CD14-positive monocyte (primary cell): Measurements from ENCODE around the gene HCFC2. TPM values are rescaled to one million over a fixed set of nuclear protein-coding genes. Genes with fewer than 3 reads are reported as not detected.

Experiments used
- DNase-seq, 3 donors: peaks; one replicate each; pipeline ENCODE4 v3.0.0-alpha.2; 2011 to 2022
- H2AFZ ChIP-seq: 2 replicates; pipeline ENCODE4 v1.6.0; 2012; ENCODE audit warnings: mild to moderate bottlenecking, low read depth, low read length, inconsistent platforms; ENCODE audit not compliant: insufficient read depth, poor library complexity, severe bottlenecking
- H3K27ac ChIP-seq, 2 donors: 1 replicate in 1 of 2; 2 replicates in 1 of 2; pipeline ENCODE4 v1.5.1; 2012 to 2013; ENCODE audit warnings: low read length in 2 of 2, control low read depth in 1 of 2, inconsistent platforms in 1 of 2, low read depth in 1 of 2, mild to moderate bottlenecking in 1 of 2
- H3K27me3 ChIP-seq, 2 donors: one replicate each; pipeline versions ENCODE4 v1.6.0 to v1.6.1; 2011 to 2013; ENCODE audit warnings: low read length in 2 of 2; ENCODE audit not compliant: control insufficient read depth in 2 of 2, insufficient read depth in 2 of 2
- H3K36me3 ChIP-seq, 2 donors: replicated peaks in 1 of 2; 1 replicate in 1 of 2; 2 replicates in 1 of 2; pipeline versions ENCODE4 v1.5.1 to v1.6.1; 2012 to 2013; ENCODE audit warnings: low read length in 2 of 2, control low read depth in 1 of 2, inconsistent platforms in 1 of 2, mild to moderate bottlenecking in 1 of 2; ENCODE audit not compliant: insufficient read depth in 2 of 2, control insufficient read depth in 1 of 2
- H3K4me1 ChIP-seq, 2 donors: 1 replicate in 1 of 2; 2 replicates in 1 of 2; pipeline versions ENCODE4 v1.5.1 to v1.6.1; 2012 to 2013; ENCODE audit warnings: low read length in 2 of 2, control low read depth in 1 of 2, inconsistent platforms in 1 of 2, mild to moderate bottlenecking in 1 of 2, moderate library complexity in 1 of 2; ENCODE audit not compliant: insufficient read depth in 2 of 2, control insufficient read depth in 1 of 2
- H3K4me2 ChIP-seq: replicated peaks from 2 replicates; pipeline ENCODE3; 2012; ENCODE audit warnings: low read length, moderate library complexity, mild to moderate bottlenecking; ENCODE audit not compliant: poor library complexity, severe bottlenecking; ENCODE audit errors: extremely low read depth
- H3K4me3 ChIP-seq, 3 experiments: fragments of 200-600 bp in 1 of 3; sonication (generic) in 1 of 3; replicated peaks in 1 of 3; 1 replicate in 2 of 3; 2 replicates in 1 of 3; pipeline ENCODE4 v1.5.1; 2011 to 2013; ENCODE audit warnings: low read length in 3 of 3, mild to moderate bottlenecking in 3 of 3, control low read depth in 2 of 3, low read depth in 2 of 3, inconsistent platforms in 1 of 3, moderate library complexity in 1 of 3
- H3K79me2 ChIP-seq: 2 replicates; pipeline ENCODE4 v1.6.0; 2012; ENCODE audit warnings: mild to moderate bottlenecking, control low read depth, inconsistent platforms, low read length, moderate library complexity; ENCODE audit not compliant: insufficient read depth
- H3K9ac ChIP-seq: 2 replicates; pipeline ENCODE4 v1.6.0; 2017; ENCODE audit warnings: low read length, mild to moderate bottlenecking; ENCODE audit not compliant: insufficient read depth, poor library complexity, severe bottlenecking
- H3K9me3 ChIP-seq, 2 donors: replicated peaks in 1 of 2; 1 replicate in 1 of 2; 2 replicates in 1 of 2; pipeline versions ENCODE4 v1.5.1 to v1.6.1; 2012 to 2013; ENCODE audit warnings: low read length in 2 of 2, control low read depth in 1 of 2; ENCODE audit not compliant: control insufficient read depth in 1 of 2, insufficient read depth in 1 of 2
- H4K20me1 ChIP-seq: 2 replicates; pipeline ENCODE4 v1.6.0; 2012; ENCODE audit warnings: mild to moderate bottlenecking, low read length, control low read depth, moderate library complexity; ENCODE audit not compliant: insufficient read depth
- H3K27ac Mint-ChIP-seq, 7 donors: one replicate each; pipeline ENCODE4 v1.8.0; 2020; ENCODE audit warnings: mild to moderate bottlenecking in 7 of 7, mixed read lengths in 7 of 7, moderate library complexity in 6 of 7, inconsistent platforms in 2 of 7
- H3K27me3 Mint-ChIP-seq, 3 donors: one replicate each; pipeline ENCODE4 v1.8.0; 2021 to 2022; ENCODE audit warnings: low read depth in 3 of 3, mild to moderate bottlenecking in 3 of 3, mixed read lengths in 3 of 3, moderate library complexity in 3 of 3, inconsistent platforms in 1 of 3
- H3K36me3 Mint-ChIP-seq, 2 donors: one replicate each; pipeline ENCODE4 v1.8.0; 2020; ENCODE audit warnings: mixed read lengths in 2 of 2, inconsistent platforms in 1 of 2, mild to moderate bottlenecking in 1 of 2
- H3K4me1 Mint-ChIP-seq: one replicate; pipeline ENCODE4 v1.8.0; 2020; ENCODE audit warnings: mild to moderate bottlenecking, mixed read lengths
- H3K4me3 Mint-ChIP-seq, 2 donors: one replicate each; pipeline ENCODE4 v1.8.0; 2020; ENCODE audit warnings: mild to moderate bottlenecking in 2 of 2, mixed read lengths in 2 of 2, moderate library complexity in 1 of 2
- H3K9me3 Mint-ChIP-seq, 7 donors: one replicate each; pipeline ENCODE4 v1.8.0; 2020 to 2022; ENCODE audit warnings: mixed read lengths in 7 of 7, mild to moderate bottlenecking in 6 of 7, moderate library complexity in 6 of 7, inconsistent platforms in 2 of 7
- CTCF ChIP-seq: fragments of 200-600 bp; IDR thresholded peaks from one replicate; pipeline ENCODE4 v1.8.0; 2022; ENCODE audit warnings: antibody characterized with exemption, mild to moderate bottlenecking
- intact Hi-C, 2 donors: fragments of 100-400 bp; cut with micrococcal nuclease; formaldehyde crosslinking; loops; one replicate each; pipeline versions ENCODE4 v1.15.0 to v1.15.1; 2023
- polyA plus RNA-seq, 3 donors: library from polyadenylated mRNA; depleted of rRNA in 1 of 3; unstranded in 2 of 3; stranded (reverse) in 1 of 3; fragments of 300-500 nt in 2 of 3; fragments of >200 nt in 1 of 3; fragmentation: Illumina TruSeq in 2 of 3; gene quantifications; 1 replicate in 2 of 3; 2 replicates in 1 of 3; pipeline ENCODE4 v1.2.3, GENCODE V29; 2012 to 2021

The HCFC2 gene
- polyA plus RNA-seq, 3 donors, result 3.3 to 8.7 (median 4.3) TPM

GRCh38 chr12:104115587-104115975 lies 51.2 kb downstream of the HCFC2 start:
- no peak overlapping the region for H3K27ac Mint-ChIP-seq
- peak overlapping the region in 1 of 2 donors; percentile 24 for H3K27ac ChIP-seq
- no peak for DNase-seq
- H3K27me3 Mint-ChIP-seq, result no peaks in the 10 kb centered on the region
- H3K4me2 ChIP-seq, result no peak overlapping the region
- H3K9me3 ChIP-seq, result no peaks in the 10 kb centered on the region
- intact Hi-C loops, result no loop called here
- no peaks in the 10 kb centered on the region for H3K4me1 Mint-ChIP-seq
- no peaks in the 10 kb centered on the region for H3K4me1 ChIP-seq
- no peak overlapping the region for H3K9ac ChIP-seq
- no peak overlapping the region for H2AFZ ChIP-seq
- no peak overlapping the region for H3K4me3 Mint-ChIP-seq
- peaks cover 46 to 68% of the 10 kb centered on the region in 2 donors for H3K36me3 ChIP-seq
- H3K36me3 Mint-ChIP-seq, result peaks cover 35 to 51% of the 10 kb centered on the region in 2 donors
- H3K9me3 Mint-ChIP-seq, result peaks cover 0 to 4% (median 0%) of the 10 kb centered on the region in 7 donors
- H3K79me2 ChIP-seq, result no peaks in the 10 kb centered on the region
- no peaks in the 10 kb centered on the region for H4K20me1 ChIP-seq
- H3K27me3 ChIP-seq, result no peaks in the 10 kb centered on the region
- TF ChIP-seq CTCF, result no peak
- H3K4me3 ChIP-seq, result no peak overlapping the region

GRCh38 chr12:104121001-104121400 lies 56.7 kb downstream of the HCFC2 start:
- Histone ChIP-seq H3K79me2 (peaks cover 5% of the 10 kb centered on the region), H3K4me3 (no peak overlapping the region), H3K9me3 (no peaks in the 10 kb centered on the region), H3K36me3 (peaks cover 80 to 93% of the 10 kb centered on the region in 2 donors), H3K4me1 (no peaks in the 10 kb centered on the region), H4K20me1 (peaks cover 4% of the 10 kb centered on the region), H2AFZ (no peak overlapping the region), H3K27ac (no peak overlapping the region), H3K27me3 (no peaks in the 10 kb centered on the region), H3K4me2 (no peak overlapping the region), H3K9ac (no peak overlapping the region)
- TF ChIP-seq CTCF, result no peak
- no peak overlapping the region for H3K4me3 Mint-ChIP-seq
- intact Hi-C loops, result no loop called here
- H3K4me1 Mint-ChIP-seq, result no peaks in the 10 kb centered on the region
- DNase-seq, result no peak
- H3K27ac Mint-ChIP-seq, result no peak overlapping the region
- peaks cover 51 to 62% of the 10 kb centered on the region in 2 donors for H3K36me3 Mint-ChIP-seq
- H3K27me3 Mint-ChIP-seq, result no peaks in the 10 kb centered on the region
- no peaks in the 10 kb centered on the region for H3K9me3 Mint-ChIP-seq
